ENCODE measurements around the gene COG8. TPM values are rescaled to one million over a fixed set of nuclear protein-coding genes. Genes with fewer than 3 reads are reported as not detected.
A peak's percentile ranks its signal among the peaks of the same experiment; 100 is the strongest.

The COG8 gene, protein sequence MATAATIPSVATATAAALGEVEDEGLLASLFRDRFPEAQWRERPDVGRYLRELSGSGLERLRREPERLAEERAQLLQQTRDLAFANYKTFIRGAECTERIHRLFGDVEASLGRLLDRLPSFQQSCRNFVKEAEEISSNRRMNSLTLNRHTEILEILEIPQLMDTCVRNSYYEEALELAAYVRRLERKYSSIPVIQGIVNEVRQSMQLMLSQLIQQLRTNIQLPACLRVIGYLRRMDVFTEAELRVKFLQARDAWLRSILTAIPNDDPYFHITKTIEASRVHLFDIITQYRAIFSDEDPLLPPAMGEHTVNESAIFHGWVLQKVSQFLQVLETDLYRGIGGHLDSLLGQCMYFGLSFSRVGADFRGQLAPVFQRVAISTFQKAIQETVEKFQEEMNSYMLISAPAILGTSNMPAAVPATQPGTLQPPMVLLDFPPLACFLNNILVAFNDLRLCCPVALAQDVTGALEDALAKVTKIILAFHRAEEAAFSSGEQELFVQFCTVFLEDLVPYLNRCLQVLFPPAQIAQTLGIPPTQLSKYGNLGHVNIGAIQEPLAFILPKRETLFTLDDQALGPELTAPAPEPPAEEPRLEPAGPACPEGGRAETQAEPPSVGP
- 32.2 and 36.7 TPM in 2 replicates for total RNA-seq (2012; rRNA removed)

DNA sequence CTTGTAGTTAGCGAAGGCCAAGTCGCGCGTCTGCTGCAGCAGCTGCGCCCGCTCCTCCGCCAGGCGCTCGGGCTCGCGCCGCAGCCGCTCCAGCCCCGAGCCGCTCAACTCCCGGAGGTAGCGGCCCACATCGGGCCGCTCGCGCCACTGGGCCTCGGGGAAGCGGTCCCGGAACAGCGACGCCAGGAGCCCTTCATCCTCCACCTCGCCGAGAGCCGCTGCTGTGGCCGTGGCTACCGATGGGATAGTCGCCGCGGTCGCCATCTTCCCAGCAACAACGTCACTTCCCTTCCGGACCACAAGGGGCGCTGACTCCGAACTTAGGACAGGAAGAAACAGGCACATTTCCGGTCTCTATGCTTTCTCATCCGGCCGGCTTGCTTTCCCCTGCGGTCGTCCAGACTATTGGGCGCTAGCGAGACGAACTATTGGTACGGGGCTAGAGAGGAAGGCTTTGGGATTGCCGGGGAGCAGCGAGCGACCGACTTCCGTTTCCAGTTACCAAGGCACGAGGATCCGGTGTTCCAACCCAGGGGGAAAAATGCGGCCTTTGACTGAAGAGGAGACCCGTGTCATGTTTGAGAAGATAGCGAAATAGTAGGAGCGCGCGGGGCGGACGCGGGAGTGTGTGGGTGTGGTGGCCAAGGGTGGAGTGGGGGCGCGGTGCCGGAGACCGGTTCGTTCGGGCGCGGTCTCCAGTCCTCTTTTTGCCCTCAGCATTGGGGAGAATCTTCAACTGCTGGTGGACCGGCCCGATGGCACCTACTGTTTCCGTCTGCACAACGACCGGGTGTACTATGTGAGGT is at the start of gene COG8, which contains the start of gene NIP7:
TSS of gene COG8 (minus strand) at position 276 of the 806 bp plus-strand sequence. CDS start at position 264, 12 bp downstream.
TSS of gene NIP7 (plus strand) at position 484 of the 806 bp plus-strand sequence. CDS start at position 542, 58 bp downstream.
- H3K4me1 ChIP-seq (ENCODE audit: control insufficient read depth, insufficient read depth, low read length), result peaks cover 15% of the 10 kb centered on the region
- H3K36me3 ChIP-seq (ENCODE audit: insufficient read depth, low read length), result peaks cover 41% of the 10 kb centered on the region
- peak within 1 kb of the TSS; percentile 89 for H3K4me2 ChIP-seq (ENCODE audit: low read length)
- peak within 1 kb of the TSS; percentile 90 for H3K9ac ChIP-seq (ENCODE audit: low read depth, low read length)
- H3K4me3 ChIP-seq (ENCODE audit: low read length), result peak within 1 kb of the TSS; percentile 84
- no peaks in the 10 kb centered on the region for H3K9me3 ChIP-seq (replicated peaks; ENCODE audit: low read length)
- H3K27me3 ChIP-seq (ENCODE audit: control insufficient read depth, insufficient read depth, low read length), result no peaks in the 10 kb centered on the region

DNA sequence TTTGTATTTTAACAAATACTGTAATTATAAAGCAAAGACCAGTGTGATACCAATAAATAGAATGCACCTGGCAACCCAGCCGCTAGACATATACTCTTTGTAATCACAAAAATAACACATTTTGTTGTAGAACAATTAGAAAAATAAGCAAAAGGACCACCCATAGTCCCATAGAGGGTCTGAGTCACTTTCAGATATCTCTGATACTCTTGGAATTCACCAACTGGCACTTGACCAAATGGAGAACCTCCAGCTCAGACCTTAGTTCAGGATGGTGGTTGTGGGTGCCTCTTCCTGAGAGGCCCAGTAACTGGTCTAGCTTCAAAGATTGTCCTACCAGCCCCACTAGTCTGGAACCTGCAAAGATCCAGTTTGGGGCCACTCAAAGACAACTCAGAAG is 47.2 kb upstream of the COG8 start:
- H3K9me3 ChIP-seq (replicated peaks; ENCODE audit: low read length), result no peaks in the 10 kb centered on the region
- H3K9ac ChIP-seq (ENCODE audit: low read depth, low read length), result peak overlapping the region; percentile 94
- H3K4me1 ChIP-seq (ENCODE audit: control insufficient read depth, insufficient read depth, low read length), result peaks cover 10% of the 10 kb centered on the region
- H3K36me3 ChIP-seq (ENCODE audit: insufficient read depth, low read length), result peaks cover 25% of the 10 kb centered on the region
- H3K4me3 ChIP-seq (ENCODE audit: low read length), result peak overlapping the region; percentile 83
- H3K27me3 ChIP-seq (ENCODE audit: control insufficient read depth, insufficient read depth, low read length), result no peaks in the 10 kb centered on the region
- no peak overlapping the region for H3K4me2 ChIP-seq (ENCODE audit: low read length)

DNA sequence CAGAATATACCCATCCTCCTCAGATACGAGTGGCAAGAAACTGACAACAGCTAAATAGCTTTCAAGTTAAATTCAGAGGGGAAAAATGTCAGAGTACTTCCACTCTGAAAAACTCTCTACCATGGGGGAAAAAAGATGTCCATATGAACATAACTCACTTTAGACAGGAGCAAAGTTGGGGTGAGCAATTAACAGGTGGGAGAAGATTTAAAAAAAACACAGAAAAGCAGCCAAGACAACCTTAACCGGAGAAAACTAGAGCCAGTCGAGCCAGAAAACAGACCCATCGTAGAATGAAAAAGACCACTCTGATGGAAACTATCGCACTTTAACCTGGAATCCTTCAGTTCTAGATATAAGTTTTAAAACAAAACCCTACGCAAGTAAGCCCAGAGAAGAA is 45.6 kb upstream of the COG8 start:
- Histone ChIP-seq H3K9ac (ENCODE audit: low read depth, low read length) (peak overlapping the region; percentile 94), H3K36me3 (ENCODE audit: insufficient read depth, low read length) (peaks cover 35% of the 10 kb centered on the region), H3K9me3 (replicated peaks; ENCODE audit: low read length) (no peaks in the 10 kb centered on the region), H3K4me3 (ENCODE audit: low read length) (peak overlapping the region; percentile 83), H3K27me3 (ENCODE audit: control insufficient read depth, insufficient read depth, low read length) (no peaks in the 10 kb centered on the region), H3K4me2 (ENCODE audit: low read length) (peak overlapping the region; percentile 83), H3K4me1 (ENCODE audit: control insufficient read depth, insufficient read depth, low read length) (peaks cover 10% of the 10 kb centered on the region)

GRCh38 chr16:69382421-69382820 is 43.1 kb upstream of the COG8 start:
- no peaks in the 10 kb centered on the region for H3K27me3 ChIP-seq (ENCODE audit: control insufficient read depth, insufficient read depth, low read length)
- H3K36me3 ChIP-seq (ENCODE audit: insufficient read depth, low read length), result peaks cover 56% of the 10 kb centered on the region
- no peak overlapping the region for H3K4me2 ChIP-seq (ENCODE audit: low read length)

DNA sequence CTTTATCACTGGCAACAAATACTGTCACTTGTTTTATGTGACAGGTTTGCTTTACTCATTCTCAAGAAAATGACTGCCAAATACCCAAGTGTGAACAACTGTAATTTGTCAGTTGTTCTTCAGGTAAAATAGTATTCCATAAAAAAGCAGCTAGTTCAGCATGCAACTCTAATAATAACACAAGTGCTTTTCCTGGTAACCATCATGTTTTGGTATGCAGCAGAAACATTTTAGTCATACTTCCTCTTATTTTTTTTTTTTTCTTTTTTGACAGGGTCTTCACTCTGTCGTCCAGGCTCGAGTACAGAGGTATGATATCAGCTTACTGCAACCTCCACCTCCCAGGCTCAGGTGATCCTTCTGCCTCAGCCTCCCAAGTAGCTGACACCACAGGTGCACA is 41.9 kb upstream of the COG8 start:
- no peak overlapping the region for H3K4me2 ChIP-seq (ENCODE audit: low read length)
- no peak overlapping the region for H3K9ac ChIP-seq (ENCODE audit: low read depth, low read length)
- peaks cover 57% of the 10 kb centered on the region for H3K36me3 ChIP-seq (ENCODE audit: insufficient read depth, low read length)
- no peaks in the 10 kb centered on the region for H3K9me3 ChIP-seq (replicated peaks; ENCODE audit: low read length)
- no peak overlapping the region for H3K4me3 ChIP-seq (ENCODE audit: low read length)
- H3K27me3 ChIP-seq (ENCODE audit: control insufficient read depth, insufficient read depth, low read length), result no peaks in the 10 kb centered on the region
- peaks cover 5% of the 10 kb centered on the region for H3K4me1 ChIP-seq (ENCODE audit: control insufficient read depth, insufficient read depth, low read length)

More at GRCh38 chr16:69382421-69382820, 43.1 kb upstream of the COG8 start:
- no peak overlapping the region for H3K9ac ChIP-seq (ENCODE audit: low read depth, low read length)
- H3K4me1 ChIP-seq (ENCODE audit: control insufficient read depth, insufficient read depth, low read length), result peaks cover 10% of the 10 kb centered on the region
- no peaks in the 10 kb centered on the region for H3K9me3 ChIP-seq (replicated peaks; ENCODE audit: low read length)
- H3K4me3 ChIP-seq (ENCODE audit: low read length), result no peak overlapping the region

GRCh38 chr16:69378760-69379159 is 39.4 kb upstream of the COG8 start:
- Histone ChIP-seq H3K4me3 (ENCODE audit: low read length) (no peak overlapping the region), H3K4me1 (ENCODE audit: control insufficient read depth, insufficient read depth, low read length) (no peaks in the 10 kb centered on the region), H3K9ac (ENCODE audit: low read depth, low read length) (no peak overlapping the region), H3K9me3 (replicated peaks; ENCODE audit: low read length) (no peaks in the 10 kb centered on the region), H3K27me3 (ENCODE audit: control insufficient read depth, insufficient read depth, low read length) (no peaks in the 10 kb centered on the region), H3K36me3 (ENCODE audit: insufficient read depth, low read length) (peaks cover 55% of the 10 kb centered on the region), H3K4me2 (ENCODE audit: low read length) (no peak overlapping the region)

GRCh38 chr16:69378036-69378435 is 38.7 kb upstream of the COG8 start:
- Histone ChIP-seq H3K27me3 (ENCODE audit: control insufficient read depth, insufficient read depth, low read length) (no peaks in the 10 kb centered on the region), H3K4me3 (ENCODE audit: low read length) (no peak overlapping the region), H3K9ac (ENCODE audit: low read depth, low read length) (no peak overlapping the region), H3K36me3 (ENCODE audit: insufficient read depth, low read length) (peaks cover 50% of the 10 kb centered on the region), H3K4me1 (ENCODE audit: control insufficient read depth, insufficient read depth, low read length) (no peaks in the 10 kb centered on the region), H3K4me2 (ENCODE audit: low read length) (no peak overlapping the region), H3K9me3 (replicated peaks; ENCODE audit: low read length) (no peaks in the 10 kb centered on the region)

DNA sequence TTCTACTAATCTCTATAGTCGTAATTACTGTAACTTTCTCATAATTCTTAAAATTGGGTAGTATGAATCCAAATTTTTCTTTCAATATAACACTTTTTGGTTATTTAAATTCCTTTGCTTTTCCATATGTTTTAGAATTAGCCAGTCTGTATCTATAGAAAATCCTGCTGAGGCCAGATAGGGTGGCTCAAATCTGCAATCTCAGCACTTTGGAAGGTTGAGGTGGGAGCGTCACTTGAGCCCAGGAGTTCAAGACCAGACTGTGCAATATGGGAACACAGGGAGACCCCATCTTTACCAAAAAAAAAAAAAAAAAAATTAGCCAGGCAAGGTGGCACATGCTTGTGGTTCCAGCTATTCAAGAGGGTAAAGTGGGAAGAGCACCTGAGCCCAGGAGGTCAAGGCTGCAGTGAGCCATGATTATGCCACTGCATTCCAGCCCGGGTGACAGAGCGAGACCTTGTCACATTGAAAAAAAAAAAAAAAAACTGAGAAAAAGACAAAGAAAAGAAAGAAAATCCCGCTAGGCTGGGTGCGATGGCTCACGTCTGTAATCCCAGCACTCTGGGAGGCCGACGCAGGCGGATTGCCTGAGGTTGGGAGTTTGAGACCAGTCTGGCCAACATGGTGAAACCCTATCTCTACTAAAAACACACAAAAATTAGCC is 37.2 kb upstream of the COG8 start:
- no peaks in the 10 kb centered on the region for H3K9me3 ChIP-seq (replicated peaks; ENCODE audit: low read length)
- H3K9ac ChIP-seq (ENCODE audit: low read depth, low read length), result no peak overlapping the region
- H3K27me3 ChIP-seq (ENCODE audit: control insufficient read depth, insufficient read depth, low read length), result no peaks in the 10 kb centered on the region
- no peak overlapping the region for H3K4me3 ChIP-seq (ENCODE audit: low read length)
- H3K4me2 ChIP-seq (ENCODE audit: low read length), result no peak overlapping the region
- H3K4me1 ChIP-seq (ENCODE audit: control insufficient read depth, insufficient read depth, low read length), result no peaks in the 10 kb centered on the region
- peaks cover 39% of the 10 kb centered on the region for H3K36me3 ChIP-seq (ENCODE audit: insufficient read depth, low read length)

- Histone ChIP-seq H3K9me3 (replicated peaks; ENCODE audit: low read length) (no peaks in the 10 kb centered on the region), H3K4me1 (ENCODE audit: control insufficient read depth, insufficient read depth, low read length) (peaks cover 2% of the 10 kb centered on the region), H3K9ac (ENCODE audit: low read depth, low read length) (no peak overlapping the region), H3K4me2 (ENCODE audit: low read length) (no peak overlapping the region), H3K4me3 (ENCODE audit: low read length) (no peak overlapping the region), H3K36me3 (ENCODE audit: insufficient read depth, low read length) (peaks cover 39% of the 10 kb centered on the region), H3K27me3 (ENCODE audit: control insufficient read depth, insufficient read depth, low read length) (no peaks in the 10 kb centered on the region)
These were observed 33.7 kb upstream of the COG8 start for GRCh38 chr16:69373019-69373418.

- Histone ChIP-seq H3K4me1 (ENCODE audit: control insufficient read depth, insufficient read depth, low read length) (peaks cover 7% of the 10 kb centered on the region), H3K27me3 (ENCODE audit: control insufficient read depth, insufficient read depth, low read length) (no peaks in the 10 kb centered on the region), H3K36me3 (ENCODE audit: insufficient read depth, low read length) (peaks cover 46% of the 10 kb centered on the region), H3K9me3 (replicated peaks; ENCODE audit: low read length) (no peaks in the 10 kb centered on the region), H3K9ac (ENCODE audit: low read depth, low read length) (no peak overlapping the region), H3K4me3 (ENCODE audit: low read length) (no peak overlapping the region), H3K4me2 (ENCODE audit: low read length) (no peak overlapping the region)
These were observed 32.2 kb upstream of the COG8 start for GRCh38 chr16:69371564-69371963.

DNA sequence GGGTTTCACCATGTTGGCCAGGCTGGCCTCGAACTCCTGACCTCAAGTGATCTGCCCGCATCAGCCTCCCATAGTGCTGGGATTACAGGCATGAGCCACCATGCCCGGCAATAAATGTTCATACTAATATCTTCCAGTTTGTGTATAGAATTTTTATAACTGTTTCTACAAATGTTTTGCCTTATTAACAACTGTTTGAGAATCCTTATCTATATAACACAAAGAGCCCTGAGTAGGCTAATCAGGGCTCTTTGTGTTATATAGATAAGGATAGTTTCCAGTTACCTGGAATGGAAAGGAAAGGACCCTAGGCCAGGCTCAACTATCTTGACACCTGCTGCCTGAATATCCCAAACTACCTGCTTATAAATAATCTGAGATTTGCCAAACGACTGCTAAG is 29.5 kb upstream of the COG8 start:
- Histone ChIP-seq H3K9ac (ENCODE audit: low read depth, low read length) (no peak overlapping the region), H3K27me3 (ENCODE audit: control insufficient read depth, insufficient read depth, low read length) (no peaks in the 10 kb centered on the region), H3K36me3 (ENCODE audit: insufficient read depth, low read length) (peaks cover 62% of the 10 kb centered on the region), H3K4me3 (ENCODE audit: low read length) (no peak overlapping the region), H3K4me1 (ENCODE audit: control insufficient read depth, insufficient read depth, low read length) (peaks cover 7% of the 10 kb centered on the region), H3K9me3 (replicated peaks; ENCODE audit: low read length) (no peaks in the 10 kb centered on the region), H3K4me2 (ENCODE audit: low read length) (no peak overlapping the region)
